GM11168 (cell line): ENCODE results near the gene GUCA2A.

Experiments used
- in situ Hi-C: fragments of 300-500 bp; cut with MboI; formaldehyde crosslinking; loops from one replicate; pipeline ENCODE4 v1.12.0; 2022; ENCODE audit warnings: low sequenced_read_pairs; ENCODE audit not compliant: unreplicated experiment

The GUCA2A gene

GRCh38 chr1:42178249-42178648, 13.7 kb upstream of the GUCA2A start:
- in situ Hi-C loops: no loop called here

- in situ Hi-C loops: no loop called here
Observed at GRCh38 chr1:42177541-42177981, 13.0 kb upstream of the GUCA2A start.

GRCh38 chr1:42176902-42177519, 12.5 kb upstream of the GUCA2A start:
- in situ Hi-C loops: no loop called here

GRCh38 chr1:42175314-42176054, 10.9 kb upstream of the GUCA2A start:
- in situ Hi-C loops: no loop called here

- in situ Hi-C loops: loop anchor here (25.0 kb wide), 1 partner anchor 612 kb away; no protein-coding TSS in a partner anchor
Observed at GRCh38 chr1:42173961-42174735, 9.6 kb upstream of the GUCA2A start.

- in situ Hi-C loops: loop anchor here (25.0 kb wide), 1 partner anchor 611 kb away; no protein-coding TSS in a partner anchor
Observed at GRCh38 chr1:42173155-42173933, 8.8 kb upstream of the GUCA2A start.

- in situ Hi-C loops: loop anchor here (25.0 kb wide), 1 partner anchor 610 kb away; no protein-coding TSS in a partner anchor
Observed at GRCh38 chr1:42172381-42173133, 8.0 kb upstream of the GUCA2A start.

- in situ Hi-C loops: loop anchor here (25.0 kb wide), 1 partner anchor 609 kb away; no protein-coding TSS in a partner anchor
Observed at GRCh38 chr1:42171679-42172266, 7.2 kb upstream of the GUCA2A start.

GRCh38 chr1:42170779-42171621, 6.5 kb upstream of the GUCA2A start:
- in situ Hi-C loops: loop anchor here (25.0 kb wide), 1 partner anchor 609 kb away; no protein-coding TSS in a partner anchor

GRCh38 chr1:42168763-42169162, 4.2 kb upstream of the GUCA2A start:
- in situ Hi-C loops: loop anchor here (25.0 kb wide), 1 partner anchor 606 kb away; no protein-coding TSS in a partner anchor

- in situ Hi-C loops: loop anchor here (25.0 kb wide), 1 partner anchor 606 kb away; no protein-coding TSS in a partner anchor
Observed at GRCh38 chr1:42168391-42168670, 3.8 kb upstream of the GUCA2A start.

GRCh38 chr1:42167611-42168390, 3.3 kb upstream of the GUCA2A start:
- in situ Hi-C loops: loop anchor here (25.0 kb wide), 1 partner anchor 606 kb away; no protein-coding TSS in a partner anchor

GRCh38 chr1:42165511-42166210, 1.1 kb upstream of the GUCA2A start:
- in situ Hi-C loops: loop anchor here (25.0 kb wide), 1 partner anchor 603 kb away; no protein-coding TSS in a partner anchor

- in situ Hi-C loops: loop anchor here (25.0 kb wide), 1 partner anchor 602 kb away; no protein-coding TSS in a partner anchor
Observed at GRCh38 chr1:42163536-42164503, 725 bp downstream of the GUCA2A start.

GRCh38 chr1:42163114-42163513, 1.4 kb downstream of the GUCA2A start:
- in situ Hi-C loops: loop anchor here (25.0 kb wide), 1 partner anchor 601 kb away; no protein-coding TSS in a partner anchor
